Activated CD4-positive, alpha-beta T cell treated with anti-CD3 and anti-CD28 coated beads, Interleukin-2, amount 50 U/mL, for 24 hours (primary cell): Measurements from ENCODE around the gene BSPRY.
"Not testable (repeated sequence)": the region's sequence is repeated elsewhere in the genome, so short reads cannot be mapped to it uniquely, and the experiment has no call there.

Experiments used
- DNase-seq, 2 donors: peaks; one replicate each; pipeline ENCODE4 v3.0.0-alpha.2; 2020; ENCODE audit warnings: low read depth in 1 of 2, low spot score in 1 of 2

Gene BSPRY

DNA sequence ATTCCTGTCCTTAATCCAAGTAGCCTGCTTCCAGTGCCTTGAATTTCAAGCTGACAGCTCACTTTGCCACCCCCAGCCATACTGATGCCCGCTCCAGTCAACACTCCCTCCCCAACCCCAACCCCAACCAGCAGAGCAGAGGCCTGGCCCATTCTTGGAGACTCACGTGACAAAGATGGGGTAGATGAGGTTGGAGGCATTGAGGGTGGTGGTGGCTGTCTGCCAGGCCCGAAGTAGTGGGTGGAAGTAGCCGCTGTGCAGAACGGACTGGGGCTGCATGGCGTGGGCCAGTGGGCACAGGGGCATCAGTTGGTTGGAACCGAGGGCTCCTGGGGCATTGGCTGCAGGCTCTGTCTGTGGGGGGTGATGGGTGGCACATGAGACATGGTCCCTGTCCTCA, 43.9 kb downstream of the BSPRY start:
- no peak for DNase-seq

DNA sequence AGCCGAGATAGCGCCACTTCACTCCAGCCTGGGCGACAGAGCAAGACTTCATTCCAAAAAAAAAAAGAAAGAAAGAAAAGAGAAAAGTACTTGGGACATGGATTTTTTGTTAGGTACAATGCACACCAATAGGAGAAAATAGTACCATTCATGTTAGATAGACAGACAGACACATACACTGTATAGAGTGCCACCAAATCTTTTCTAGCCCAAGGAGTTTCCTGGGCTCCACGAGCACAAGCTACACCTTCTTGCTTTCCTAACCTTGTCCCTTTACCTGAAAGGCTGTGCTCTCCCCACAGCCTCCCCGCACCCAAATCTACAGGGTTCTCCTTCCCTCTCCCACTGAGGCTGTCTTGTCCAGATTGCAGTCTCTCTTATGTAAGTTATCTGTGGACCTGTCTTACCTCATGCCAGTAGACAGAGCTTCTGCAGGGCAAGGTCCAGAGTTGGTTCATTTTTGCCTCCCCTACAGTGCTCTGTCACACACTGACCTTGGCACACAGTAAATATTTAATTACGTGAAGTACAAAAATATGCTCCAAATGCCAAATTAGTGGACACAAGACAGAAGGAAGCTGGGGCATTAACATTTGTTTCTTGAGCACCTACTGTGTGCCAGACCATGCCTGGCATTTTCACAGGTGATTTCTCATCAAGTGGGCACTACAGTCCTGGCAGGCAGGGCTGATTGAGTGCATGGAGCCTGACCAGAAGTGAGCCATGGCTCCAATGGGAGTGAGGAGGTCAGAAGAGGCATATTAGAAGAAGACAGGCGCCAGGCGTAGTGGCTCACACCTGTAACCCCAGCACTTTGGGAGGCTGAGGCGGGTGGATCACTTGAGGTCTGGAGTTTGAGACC, 45.9 kb downstream of the BSPRY start:
- no peak for DNase-seq

DNA sequence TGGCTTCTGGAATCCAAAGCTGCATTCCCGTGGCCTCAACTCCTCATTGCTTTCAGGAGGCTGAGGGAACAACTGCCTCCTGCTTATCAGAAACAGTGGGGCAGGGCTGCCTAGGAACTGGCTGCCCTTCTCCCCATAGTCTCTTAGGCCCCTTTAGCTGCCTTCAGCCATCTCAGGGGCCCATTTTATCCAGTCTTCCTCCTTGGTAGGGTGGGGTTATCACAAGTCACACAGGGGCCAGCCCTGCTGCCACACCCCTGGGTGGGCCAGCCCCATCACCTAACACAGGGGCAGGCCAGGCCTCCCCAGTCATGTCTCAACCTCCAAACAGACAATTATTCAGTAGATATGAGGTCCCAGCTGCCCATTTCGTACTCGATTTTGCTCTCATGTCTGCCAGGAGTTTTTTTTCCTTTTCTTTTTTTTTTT, 47.9 kb downstream of the BSPRY start:
- DNase-seq = no peak

DNA sequence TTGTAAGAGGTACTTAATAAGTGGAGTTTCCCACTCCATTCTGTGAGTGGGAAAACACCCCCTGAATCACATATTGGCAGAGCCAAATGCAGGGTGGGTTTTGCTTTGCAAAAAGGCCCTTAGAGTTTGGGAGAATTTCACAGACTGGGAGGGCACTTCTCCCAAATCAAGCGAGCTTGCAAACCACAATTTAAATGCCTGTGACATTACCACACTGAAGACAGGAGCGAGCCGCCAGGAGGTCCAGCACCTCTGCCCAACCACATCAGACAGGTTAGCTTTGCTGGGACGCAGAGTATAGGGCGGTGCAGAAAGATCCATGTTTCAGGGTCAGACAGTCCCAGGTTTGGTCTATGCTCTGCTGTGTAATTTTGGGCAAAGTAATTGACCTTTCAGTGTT, 49.5 kb downstream of the BSPRY start:
- DNase-seq = no peak

DNA sequence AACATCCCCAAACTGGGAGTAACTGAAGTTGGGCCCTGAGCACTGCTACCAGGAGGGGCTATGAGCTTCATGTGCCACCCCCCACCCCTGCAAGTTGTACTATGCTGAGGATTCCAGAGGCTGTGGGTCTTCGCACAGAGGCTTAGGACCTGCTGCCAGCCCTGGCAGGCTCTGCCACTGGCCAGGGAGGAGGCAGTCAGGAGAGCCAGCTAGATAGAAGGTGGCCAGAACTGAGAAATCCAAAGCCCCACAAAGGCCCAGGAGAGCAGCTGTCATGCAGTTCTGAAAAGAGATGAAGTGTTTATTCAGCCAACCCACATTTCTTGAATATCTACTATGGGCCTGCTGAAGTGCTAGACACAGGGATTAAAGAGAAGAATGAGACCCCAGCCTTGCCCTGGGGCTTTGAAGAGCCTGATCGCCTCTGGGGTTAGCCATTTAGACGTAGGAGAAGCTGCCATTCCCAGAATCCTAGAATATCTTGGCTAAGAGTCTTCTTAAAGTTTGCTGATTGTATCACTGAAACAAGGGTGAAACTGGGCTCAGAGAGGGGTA, 50.4 kb downstream of the BSPRY start:
- DNase-seq = no peak

DNA sequence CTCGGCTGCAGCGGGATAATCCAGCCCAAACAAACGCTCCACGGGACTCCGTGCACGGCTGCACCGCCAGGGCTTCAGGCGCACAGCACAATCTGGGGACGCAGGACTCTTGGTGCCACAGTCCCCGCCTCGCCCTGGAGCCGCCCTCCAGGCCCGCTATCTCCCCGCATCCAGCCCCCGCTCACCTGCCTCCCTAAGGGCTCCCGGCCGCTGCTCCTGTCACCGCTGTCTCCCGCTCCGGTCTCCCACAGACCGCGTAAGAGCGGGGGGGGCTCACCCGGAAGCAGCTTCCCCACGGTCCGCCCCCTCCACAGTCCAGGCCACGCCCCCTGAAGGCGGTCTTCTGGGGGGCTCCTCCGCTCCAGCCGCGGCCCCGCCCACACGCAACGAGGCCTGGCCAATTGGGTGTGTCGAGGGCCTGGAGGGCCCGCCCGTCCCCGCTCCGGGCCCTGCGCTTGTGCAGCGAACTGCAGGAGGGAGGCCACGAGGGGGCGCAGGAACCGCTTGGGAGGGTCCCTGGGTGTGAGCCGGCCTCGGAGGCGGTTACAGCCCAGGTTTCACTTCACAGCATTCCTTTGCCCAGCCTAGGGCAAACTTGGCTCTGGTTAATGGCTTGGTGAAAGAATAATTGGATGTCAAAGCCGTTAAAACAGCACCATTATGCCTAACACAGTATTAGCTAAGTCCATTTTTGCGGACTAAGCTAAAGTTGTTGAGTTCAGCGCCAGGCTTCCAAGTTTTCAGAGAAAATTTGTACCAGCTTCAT, 51.9 kb downstream of the BSPRY start, which contains the start of gene ALAD:
Gene ALAD (minus strand): TSS at position 258 of the 766 bp plus-strand sequence. CDS start 7,725 bp downstream, outside the sequence.
- DNase-seq = peak; percentile 97 to 98

DNA sequence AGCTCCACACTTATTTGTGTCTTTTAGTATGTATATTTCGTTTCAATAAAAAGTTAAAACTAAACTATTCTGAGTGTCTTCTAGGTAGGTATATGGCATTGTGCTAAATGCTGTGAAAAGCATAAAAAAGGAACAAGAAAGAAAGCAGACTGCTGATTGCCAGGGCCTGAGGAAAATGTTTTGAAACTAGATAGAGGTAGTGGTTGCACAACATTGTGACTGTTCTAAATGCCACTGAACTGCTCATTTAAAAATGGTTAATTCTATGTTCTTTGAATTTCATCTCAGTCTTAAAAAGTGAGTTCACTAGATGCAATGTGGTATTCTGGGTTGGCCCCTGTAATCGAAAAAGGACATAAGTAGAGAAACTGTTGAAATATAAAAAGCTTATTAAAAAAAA, 54.3 kb downstream of the BSPRY start:
- DNase-seq = no peak

DNA sequence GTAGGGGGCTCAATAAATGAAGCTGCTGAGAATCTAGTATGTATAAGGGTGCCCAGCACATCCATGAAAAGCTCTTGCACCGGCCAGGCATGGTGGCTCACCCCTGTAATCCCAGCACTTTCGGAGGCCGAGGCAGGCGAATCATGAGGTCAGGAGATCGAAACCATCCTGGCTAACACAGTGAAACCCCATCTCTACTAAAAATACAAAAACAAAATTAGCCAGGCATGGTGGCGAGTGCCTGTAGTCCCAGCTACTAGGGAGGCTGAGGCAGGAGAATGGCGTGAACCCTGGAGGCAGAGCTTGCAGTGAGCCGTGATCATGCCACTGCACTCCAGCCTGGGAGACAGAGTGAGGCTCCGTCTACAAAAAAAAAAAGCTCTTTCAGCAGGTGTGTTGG, 57.0 kb downstream of the BSPRY start:
- not testable (repeated sequence) for DNase-seq

DNA sequence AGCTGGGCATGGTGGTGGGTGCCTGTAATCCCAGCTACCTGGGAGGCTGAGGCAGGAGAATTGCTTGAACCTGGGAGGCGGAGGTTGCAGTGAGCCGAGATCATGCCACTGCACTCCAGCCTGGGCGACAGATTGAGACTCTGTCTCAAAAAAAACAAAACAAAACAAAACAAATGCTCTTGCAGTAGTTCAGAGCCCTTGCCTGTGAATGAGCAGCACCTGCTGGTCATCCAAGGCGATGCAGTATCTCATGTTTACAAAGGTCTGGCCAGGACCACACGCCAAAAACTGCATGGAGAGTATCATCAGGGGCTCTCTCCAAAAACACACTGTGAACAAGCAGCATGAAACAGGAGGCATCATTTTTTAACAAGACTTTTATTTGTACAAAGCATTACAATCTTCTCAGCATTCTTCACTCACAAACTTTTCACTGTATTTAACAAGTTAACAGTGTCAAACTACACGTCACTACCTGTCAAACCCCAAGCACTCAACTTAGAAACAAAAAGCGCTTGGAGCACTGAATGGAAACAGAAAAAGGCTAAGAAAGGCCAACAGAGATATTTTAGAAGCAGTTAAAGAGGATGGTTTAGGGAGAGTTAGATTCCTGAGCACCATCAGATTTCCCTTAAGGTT, 57.7 kb downstream of the BSPRY start:
- peak in 1 of 2 donors; percentile 19 for DNase-seq

DNA sequence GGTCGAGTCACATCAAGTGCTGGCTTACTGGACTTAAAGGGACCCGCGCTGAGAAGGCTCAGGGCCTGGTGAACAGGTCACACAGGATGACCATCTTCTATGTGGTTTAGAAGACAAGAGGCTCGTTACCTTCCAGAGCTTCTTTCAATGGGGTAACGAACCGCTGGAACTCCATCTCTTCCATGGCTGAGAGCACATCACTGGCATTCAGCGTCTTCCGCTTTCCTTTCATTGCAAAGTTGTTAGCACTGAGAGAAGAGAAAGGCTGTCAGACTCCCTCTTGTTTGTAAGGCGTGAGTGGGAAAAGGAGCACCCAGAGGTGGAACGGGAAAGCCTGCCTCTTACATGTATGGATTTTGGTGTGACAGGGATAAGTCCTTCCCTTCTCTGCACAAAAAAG, 60.1 kb downstream of the BSPRY start:
- no peak for DNase-seq

DNA sequence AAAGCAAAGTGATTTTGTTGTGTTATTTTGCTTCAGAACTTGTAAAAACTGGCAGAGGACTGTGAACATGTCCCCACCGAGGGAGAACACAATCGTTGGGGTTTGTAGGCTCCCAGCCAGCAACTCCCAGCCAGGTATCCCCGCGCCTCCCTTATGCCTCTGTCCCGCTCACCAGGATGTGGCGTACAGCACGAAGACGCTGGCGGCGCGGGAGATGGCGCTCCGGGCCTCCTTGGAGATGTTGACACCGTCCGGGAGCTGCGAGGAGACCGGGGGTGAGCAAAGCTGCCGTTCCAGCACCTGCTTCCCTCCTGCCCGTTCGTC, 60.5 kb downstream of the BSPRY start:
- DNase-seq = no peak

DNA sequence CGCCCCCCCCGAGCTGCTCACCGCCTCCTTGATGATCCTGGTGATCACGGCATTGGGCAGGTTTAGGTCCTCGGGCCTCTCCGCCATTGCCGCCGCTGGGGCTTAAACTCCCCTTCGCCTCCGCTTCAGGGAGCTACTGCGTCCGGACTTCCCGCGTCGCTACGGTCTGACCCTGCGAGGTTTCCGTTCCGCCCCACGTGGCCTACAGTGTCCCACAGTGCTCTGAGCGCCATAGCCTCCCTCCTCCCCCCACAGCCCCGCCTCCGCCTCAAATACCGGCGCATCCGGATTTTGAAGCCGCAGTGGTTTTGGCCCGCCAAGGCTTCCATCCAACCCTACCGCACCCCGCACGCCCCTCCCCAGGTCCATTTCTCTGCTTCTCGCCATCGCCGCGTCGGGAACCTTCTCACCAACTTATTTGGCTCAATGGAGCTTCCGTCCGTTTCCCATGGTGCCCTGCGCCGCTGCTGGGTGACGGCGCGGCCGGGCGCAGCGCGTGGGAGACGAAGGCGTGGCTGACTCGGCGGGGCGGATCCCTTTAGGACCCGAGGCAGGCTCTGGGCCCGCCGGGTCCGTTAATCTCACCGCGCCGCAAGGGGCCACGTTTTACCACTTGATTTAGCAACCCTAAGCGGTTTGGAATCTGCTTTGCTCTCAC, 61.0 kb downstream of the BSPRY start, which contains the start of the genes C9orf43 and POLE3:
Gene C9orf43 (plus strand): TSS at position 541 of the 658 bp plus-strand sequence. CDS start 2,747 bp downstream, outside the sequence.
Gene POLE3 (minus strand): TSS at position 469 of the 658 bp plus-strand sequence. CDS start 382 bp downstream, at position 87.
- peak; percentile 92 to 93 for DNase-seq

DNA sequence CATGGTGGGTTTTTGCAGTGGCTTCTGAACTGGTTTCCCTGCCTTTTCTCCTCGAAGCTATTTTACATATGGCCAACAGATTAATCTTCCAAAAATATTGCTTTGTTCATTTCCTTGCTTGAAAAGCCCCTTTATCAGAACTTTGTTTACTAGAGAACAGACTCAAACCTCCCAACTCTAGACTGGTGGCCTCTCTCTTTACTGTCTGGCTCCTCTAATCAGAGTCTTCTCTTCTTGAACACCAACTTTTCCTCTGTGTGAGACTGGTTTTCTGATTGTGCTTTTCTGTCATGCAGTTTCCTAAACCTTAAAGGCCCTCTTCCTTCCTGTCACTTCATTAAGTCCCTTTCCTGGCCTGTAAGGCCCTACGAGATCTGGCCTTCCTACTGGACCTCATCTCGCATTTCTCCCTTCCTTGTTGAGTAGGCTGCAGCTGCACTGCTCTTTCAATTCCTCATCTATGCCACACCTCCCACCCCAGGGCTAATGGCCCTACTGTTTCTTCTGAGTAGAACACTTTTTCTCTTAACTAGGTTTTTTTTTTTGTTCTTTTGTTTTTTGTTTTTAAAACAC, 66.9 kb downstream of the BSPRY start:
- no peak for DNase-seq

DNA sequence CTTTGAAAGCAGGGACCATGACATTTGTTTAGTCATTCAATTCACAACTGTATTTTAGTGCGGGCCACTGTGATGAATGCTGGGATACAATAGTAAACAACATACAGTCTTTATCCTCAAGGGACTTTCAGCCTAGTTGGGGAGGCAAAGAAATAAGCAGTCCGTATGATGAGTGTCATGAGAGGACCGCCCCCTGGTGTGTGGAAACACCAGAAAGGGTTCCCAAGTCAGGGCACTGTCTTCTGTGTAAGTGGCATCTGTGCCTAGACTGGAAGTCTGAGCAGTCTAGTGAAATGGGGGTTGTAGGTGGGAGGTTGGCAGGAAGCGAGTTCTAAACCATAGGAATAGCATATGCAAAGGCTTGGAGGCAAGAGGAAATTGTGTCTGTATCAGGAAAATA, 68.0 kb downstream of the BSPRY start:
- DNase-seq = no peak
